Endothelial cell of umbilical vein (primary cell): ENCODE data around the gene CHST11.

ENCODE experiments used
- EZH2 ChIP-seq: IDR thresholded peaks from 2 replicates; pipeline ENCODE4 v1.6.1; 2012; ENCODE audit warnings: borderline replicate concordance, low read depth, mild to moderate bottlenecking, moderate library complexity, low read length, inconsistent platforms; ENCODE audit not compliant: severe bottlenecking
- FOS ChIP-seq: IDR thresholded peaks from 2 replicates; pipeline ENCODE4 v1.6.1; 2011; ENCODE audit warnings: mild to moderate bottlenecking, low read length, moderate library complexity, borderline replicate concordance; ENCODE audit not compliant: insufficient read depth
- JUN ChIP-seq: IDR thresholded peaks from 2 replicates; pipeline ENCODE4 v1.6.1; 2011; ENCODE audit warnings: borderline replicate concordance, low read depth; ENCODE audit not compliant: insufficient read length, insufficient read depth
- POLR2A ChIP-seq: IDR thresholded peaks from 2 replicates; pipeline ENCODE4 v1.6.1; 2012; ENCODE audit warnings: low read depth, mild to moderate bottlenecking, control low read depth, low read length
- POLR2AphosphoS5 ChIP-seq: IDR thresholded peaks from 2 replicates; pipeline ENCODE4 v1.6.1; 2012; ENCODE audit warnings: low read depth, mild to moderate bottlenecking, control low read depth, low read length, moderate library complexity; ENCODE audit not compliant: insufficient read depth
- TF ChIP-seq, protein P1 (sequence below), 2 donors: IDR thresholded peaks; 1 replicate in 1 of 2; 2 replicates in 1 of 2; pipeline ENCODE4 v1.5.1; 2011; ENCODE audit warnings: low read length in 2 of 2, mild to moderate bottlenecking in 2 of 2, moderate library complexity in 2 of 2, control low read depth in 1 of 2, inconsistent platforms in 1 of 2, low read depth in 1 of 2; ENCODE audit not compliant: insufficient read depth in 1 of 2; ENCODE audit errors: extremely low read depth in 1 of 2
- TF ChIP-seq, protein P2 (sequence below): IDR thresholded peaks from 2 replicates; pipeline ENCODE4 v1.6.1; 2011; ENCODE audit not compliant: insufficient read depth, insufficient read length

DNA sequence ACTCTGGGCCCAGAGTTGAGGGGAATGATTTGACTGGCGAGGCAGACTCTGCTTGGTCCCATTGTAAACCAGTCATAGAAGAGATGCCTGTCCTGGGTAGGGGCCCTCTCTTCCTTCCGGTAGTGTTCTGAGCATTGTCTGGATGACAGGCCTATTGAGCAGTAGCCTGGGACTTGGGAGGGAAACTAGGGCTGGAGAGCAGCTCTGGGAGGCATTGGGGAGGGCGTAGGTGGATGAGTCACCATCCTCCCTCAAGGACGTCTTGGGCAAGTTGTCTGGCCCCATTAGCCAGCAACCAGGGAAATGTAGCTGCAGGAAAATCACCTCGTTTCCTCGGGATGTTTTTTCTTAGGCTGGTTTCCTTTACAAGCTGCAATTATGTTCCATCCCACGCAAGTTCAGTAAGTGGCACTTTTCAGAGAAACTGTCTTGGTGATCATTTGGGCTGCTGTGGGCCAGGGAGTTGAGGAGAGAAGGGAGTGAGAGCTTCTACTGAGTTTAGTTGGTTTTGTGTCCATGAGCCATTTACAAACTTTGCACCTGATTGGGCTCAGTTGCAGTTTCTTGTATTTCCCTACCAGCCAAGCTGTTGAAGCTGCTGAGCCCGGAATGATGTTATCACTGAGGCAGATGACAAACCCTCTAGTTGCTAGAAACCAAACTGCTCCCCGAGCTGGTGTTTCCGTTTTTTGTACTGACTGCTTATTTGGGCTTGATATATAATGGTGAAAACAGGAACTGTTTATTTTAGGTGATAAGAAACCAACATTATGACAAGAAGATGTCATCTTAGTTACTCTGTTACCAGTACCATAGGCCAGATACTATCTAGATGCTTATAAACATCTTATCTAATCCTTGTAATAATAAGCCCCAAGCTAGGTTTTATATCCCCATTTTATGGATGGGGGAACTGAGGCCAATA, 147.6 kb downstream of the CHST11 start:
- TF ChIP-seq, protein P1, sequence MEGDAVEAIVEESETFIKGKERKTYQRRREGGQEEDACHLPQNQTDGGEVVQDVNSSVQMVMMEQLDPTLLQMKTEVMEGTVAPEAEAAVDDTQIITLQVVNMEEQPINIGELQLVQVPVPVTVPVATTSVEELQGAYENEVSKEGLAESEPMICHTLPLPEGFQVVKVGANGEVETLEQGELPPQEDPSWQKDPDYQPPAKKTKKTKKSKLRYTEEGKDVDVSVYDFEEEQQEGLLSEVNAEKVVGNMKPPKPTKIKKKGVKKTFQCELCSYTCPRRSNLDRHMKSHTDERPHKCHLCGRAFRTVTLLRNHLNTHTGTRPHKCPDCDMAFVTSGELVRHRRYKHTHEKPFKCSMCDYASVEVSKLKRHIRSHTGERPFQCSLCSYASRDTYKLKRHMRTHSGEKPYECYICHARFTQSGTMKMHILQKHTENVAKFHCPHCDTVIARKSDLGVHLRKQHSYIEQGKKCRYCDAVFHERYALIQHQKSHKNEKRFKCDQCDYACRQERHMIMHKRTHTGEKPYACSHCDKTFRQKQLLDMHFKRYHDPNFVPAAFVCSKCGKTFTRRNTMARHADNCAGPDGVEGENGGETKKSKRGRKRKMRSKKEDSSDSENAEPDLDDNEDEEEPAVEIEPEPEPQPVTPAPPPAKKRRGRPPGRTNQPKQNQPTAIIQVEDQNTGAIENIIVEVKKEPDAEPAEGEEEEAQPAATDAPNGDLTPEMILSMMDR (IDR thresholded peaks at IDR 0.05; ENCODE audit: extremely low read depth in 1 of 2, insufficient read depth in 1 of 2, low read depth in 1 of 2, low read length in 2 of 2), result no peak
- peak; percentile 30 for TF ChIP-seq POLR2A
- TF ChIP-seq, protein P2, sequence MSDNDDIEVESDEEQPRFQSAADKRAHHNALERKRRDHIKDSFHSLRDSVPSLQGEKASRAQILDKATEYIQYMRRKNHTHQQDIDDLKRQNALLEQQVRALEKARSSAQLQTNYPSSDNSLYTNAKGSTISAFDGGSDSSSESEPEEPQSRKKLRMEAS, result no peak
- peak; percentile 96 for TF ChIP-seq JUN
- peak; percentile 92 for TF ChIP-seq FOS
- peak; percentile 58 for TF ChIP-seq POLR2AphosphoS5
- TF ChIP-seq EZH2, result no peak
